ENCODE data around the gene MCM3.

DNA sequence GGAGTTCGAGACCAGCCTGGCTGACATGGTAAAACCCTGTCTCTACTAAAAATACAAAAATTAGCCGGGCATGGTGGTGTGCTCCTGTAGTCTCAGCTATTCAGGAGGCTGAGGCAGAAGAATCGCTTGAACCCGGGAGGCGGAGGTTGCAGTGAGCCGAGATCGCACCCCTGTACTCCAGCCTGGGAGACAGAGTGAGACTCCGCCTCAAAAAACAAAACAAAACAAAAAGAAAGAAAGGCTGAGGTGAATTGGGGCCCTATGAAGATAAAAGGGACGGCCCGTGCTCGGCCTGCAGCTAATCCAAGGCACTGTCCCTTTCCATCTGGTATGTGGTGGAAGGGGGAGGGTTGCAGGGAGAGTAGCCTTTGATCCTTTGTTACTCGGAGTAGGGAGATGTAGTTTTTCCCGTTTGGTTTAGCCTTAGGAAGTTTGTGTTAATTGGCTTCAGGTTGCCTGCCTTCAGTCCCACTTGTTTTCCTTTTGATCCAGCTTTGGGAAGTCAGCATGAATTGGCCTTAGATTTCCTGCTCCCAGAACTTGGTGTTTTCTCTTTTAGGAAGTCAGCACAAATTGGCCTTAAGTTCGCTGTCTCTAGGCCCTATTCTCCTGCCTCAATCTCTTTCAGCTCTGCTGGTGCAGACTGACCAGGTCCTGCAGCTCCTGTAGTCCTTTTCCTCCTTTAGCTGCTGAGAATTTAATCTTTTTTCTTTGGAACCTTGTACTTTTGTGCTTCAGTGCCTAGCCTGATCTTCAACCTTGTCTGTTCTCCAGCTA lies 41.3 kb upstream of the MCM3 start:
- TF ChIP-seq, protein P1, sequence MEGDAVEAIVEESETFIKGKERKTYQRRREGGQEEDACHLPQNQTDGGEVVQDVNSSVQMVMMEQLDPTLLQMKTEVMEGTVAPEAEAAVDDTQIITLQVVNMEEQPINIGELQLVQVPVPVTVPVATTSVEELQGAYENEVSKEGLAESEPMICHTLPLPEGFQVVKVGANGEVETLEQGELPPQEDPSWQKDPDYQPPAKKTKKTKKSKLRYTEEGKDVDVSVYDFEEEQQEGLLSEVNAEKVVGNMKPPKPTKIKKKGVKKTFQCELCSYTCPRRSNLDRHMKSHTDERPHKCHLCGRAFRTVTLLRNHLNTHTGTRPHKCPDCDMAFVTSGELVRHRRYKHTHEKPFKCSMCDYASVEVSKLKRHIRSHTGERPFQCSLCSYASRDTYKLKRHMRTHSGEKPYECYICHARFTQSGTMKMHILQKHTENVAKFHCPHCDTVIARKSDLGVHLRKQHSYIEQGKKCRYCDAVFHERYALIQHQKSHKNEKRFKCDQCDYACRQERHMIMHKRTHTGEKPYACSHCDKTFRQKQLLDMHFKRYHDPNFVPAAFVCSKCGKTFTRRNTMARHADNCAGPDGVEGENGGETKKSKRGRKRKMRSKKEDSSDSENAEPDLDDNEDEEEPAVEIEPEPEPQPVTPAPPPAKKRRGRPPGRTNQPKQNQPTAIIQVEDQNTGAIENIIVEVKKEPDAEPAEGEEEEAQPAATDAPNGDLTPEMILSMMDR (IDR thresholded peaks at IDR 0.05): no peak
- TF ChIP-seq POLR2A (IDR thresholded peaks at IDR 0.05): no peak
